ENCODE results near the gene TNFAIP8L3. TPM values are rescaled to one million over a fixed set of nuclear protein-coding genes. Genes with fewer than 3 reads are reported as not detected.

The TNFAIP8L3 gene
- total and polyA plus RNA-seq, 4 donors = 0.44 to 4.9 (median 1.3) TPM

DNA sequence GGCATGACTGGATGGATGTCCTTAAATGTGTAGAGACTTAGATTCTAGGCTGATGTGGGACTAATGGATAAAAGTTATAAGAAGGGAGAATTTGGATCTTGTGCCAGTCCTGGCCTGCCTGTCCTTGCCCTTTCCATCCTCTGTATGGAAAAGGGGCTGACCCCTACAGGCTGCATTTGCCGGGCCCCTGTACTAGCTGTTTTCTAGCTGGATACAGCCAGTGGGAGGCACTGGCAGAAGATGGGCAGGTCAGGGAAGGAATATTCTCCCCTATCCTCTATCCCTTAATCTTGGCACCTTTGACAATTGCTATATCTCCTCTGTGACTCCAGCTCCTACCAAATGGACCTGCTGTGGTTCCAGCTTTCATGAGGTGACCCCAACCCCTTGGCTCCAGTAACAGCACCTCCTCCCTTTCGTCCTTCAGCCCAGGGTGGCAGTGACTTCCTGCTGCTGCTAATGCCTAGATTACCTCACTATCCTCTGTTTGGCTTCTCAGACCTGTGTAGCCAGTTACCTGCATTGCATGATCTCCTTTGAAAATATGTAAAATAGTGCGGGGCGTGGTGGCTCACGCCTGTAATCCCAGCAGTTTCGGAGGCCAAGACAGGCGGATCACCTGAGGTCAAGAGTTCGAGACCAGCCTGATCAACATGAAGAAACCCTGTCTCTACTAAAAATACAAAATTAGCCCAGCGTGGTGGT lies 6.2 kb upstream of the TNFAIP8L3 start:
- peaks cover 0 to 14% (median 1%) of the 10 kb centered on the region in 4 donors for H3K27me3 ChIP-seq (ENCODE audit: control insufficient read depth in 4 of 4, insufficient read depth in 4 of 4, low read length in 3 of 4)

More for the DNA sequence above, 6.2 kb upstream of the TNFAIP8L3 start:
- 79% methylated on average over 9 of the region's 9 CpGs for WGBS
- no peak for DNase-seq (ENCODE audit: low spot score)
- Histone ChIP-seq H3K9ac (ENCODE audit: low read depth in 1 of 2, low read length in 2 of 2) (no peak overlapping the region), H3K27ac (ENCODE audit: low read depth in 1 of 2, low read length in 2 of 2) (no peak overlapping the region), H3K36me3 (ENCODE audit: control insufficient read depth in 4 of 4, insufficient read depth in 3 of 4, low read depth in 1 of 4, low read length in 3 of 4) (no peaks in the 10 kb centered on the region), H3K4me3 (ENCODE audit: low read depth in 1 of 3, low read length in 3 of 3) (no peak overlapping the region), H3K9me3 (ENCODE audit: control insufficient read depth in 4 of 4, low read length in 3 of 4) (no peaks in the 10 kb centered on the region), H3K4me1 (ENCODE audit: control insufficient read depth in 4 of 4, insufficient read depth in 4 of 4, low read length in 3 of 4) (no peaks in the 10 kb centered on the region)
- TF ChIP-seq TAF1 (conservative IDR thresholded peaks at IDR 0.05) (no peak), YY1 (IDR thresholded peaks at IDR 0.05) (no peak), HNF4G (IDR thresholded peaks at IDR 0.05) (no peak), RXRA (IDR thresholded peaks at IDR 0.05) (no peak), FOXA1 (IDR thresholded peaks at IDR 0.05) (no peak), ATF3 (IDR thresholded peaks at IDR 0.05) (no peak), JUND (IDR thresholded peaks at IDR 0.05) (no peak), GABPA (IDR thresholded peaks at IDR 0.05 in 1 of 2, conservative IDR thresholded peaks at IDR 0.05 in 1 of 2) (no peak), SP1 (IDR thresholded peaks at IDR 0.05) (no peak), NR2F2 (IDR thresholded peaks at IDR 0.05) (no peak), RAD21 (IDR thresholded peaks at IDR 0.05) (no peak), REST (IDR thresholded peaks at IDR 0.05) (no peak), EGR1 (IDR thresholded peaks at IDR 0.05; ENCODE audit: low read depth in 2 of 2) (no peak), MAX (IDR thresholded peaks at IDR 0.05) (no peak), FOXA2 (IDR thresholded peaks at IDR 0.05) (no peak), HNF4A (conservative IDR thresholded peaks at IDR 0.05) (no peak)
- TF ChIP-seq, protein P1, sequence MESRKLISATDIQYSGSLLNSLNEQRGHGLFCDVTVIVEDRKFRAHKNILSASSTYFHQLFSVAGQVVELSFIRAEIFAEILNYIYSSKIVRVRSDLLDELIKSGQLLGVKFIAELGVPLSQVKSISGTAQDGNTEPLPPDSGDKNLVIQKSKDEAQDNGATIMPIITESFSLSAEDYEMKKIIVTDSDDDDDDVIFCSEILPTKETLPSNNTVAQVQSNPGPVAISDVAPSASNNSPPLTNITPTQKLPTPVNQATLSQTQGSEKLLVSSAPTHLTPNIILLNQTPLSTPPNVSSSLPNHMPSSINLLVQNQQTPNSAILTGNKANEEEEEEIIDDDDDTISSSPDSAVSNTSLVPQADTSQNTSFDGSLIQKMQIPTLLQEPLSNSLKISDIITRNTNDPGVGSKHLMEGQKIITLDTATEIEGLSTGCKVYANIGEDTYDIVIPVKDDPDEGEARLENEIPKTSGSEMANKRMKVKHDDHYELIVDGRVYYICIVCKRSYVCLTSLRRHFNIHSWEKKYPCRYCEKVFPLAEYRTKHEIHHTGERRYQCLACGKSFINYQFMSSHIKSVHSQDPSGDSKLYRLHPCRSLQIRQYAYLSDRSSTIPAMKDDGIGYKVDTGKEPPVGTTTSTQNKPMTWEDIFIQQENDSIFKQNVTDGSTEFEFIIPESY (IDR thresholded peaks at IDR 0.05) = no peak
- TF ChIP-seq, protein P2, sequence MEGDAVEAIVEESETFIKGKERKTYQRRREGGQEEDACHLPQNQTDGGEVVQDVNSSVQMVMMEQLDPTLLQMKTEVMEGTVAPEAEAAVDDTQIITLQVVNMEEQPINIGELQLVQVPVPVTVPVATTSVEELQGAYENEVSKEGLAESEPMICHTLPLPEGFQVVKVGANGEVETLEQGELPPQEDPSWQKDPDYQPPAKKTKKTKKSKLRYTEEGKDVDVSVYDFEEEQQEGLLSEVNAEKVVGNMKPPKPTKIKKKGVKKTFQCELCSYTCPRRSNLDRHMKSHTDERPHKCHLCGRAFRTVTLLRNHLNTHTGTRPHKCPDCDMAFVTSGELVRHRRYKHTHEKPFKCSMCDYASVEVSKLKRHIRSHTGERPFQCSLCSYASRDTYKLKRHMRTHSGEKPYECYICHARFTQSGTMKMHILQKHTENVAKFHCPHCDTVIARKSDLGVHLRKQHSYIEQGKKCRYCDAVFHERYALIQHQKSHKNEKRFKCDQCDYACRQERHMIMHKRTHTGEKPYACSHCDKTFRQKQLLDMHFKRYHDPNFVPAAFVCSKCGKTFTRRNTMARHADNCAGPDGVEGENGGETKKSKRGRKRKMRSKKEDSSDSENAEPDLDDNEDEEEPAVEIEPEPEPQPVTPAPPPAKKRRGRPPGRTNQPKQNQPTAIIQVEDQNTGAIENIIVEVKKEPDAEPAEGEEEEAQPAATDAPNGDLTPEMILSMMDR (IDR thresholded peaks at IDR 0.05; ENCODE audit: low read depth, low read length, missing input control) = no peak

Measured in liver (tissue), 9 donors.